ENCODE data around the gene TINCR. TPM values are rescaled to one million over a fixed set of nuclear protein-coding genes. Genes with fewer than 3 reads are reported as not detected.

Gene TINCR
- total and polyA plus RNA-seq, 2 donors (not counting 3 experiments of a cell fraction or from before 2014, with no cell fraction given): 0.01 TPM; not detected in 1

GRCh38 chr19:5590151-5590864 lies 22.6 kb upstream of the TINCR start:
- no peak overlapping the region for H3K27ac ChIP-seq (ENCODE audit: insufficient read depth, low read depth, low read length)
- intact Hi-C loops (cut with micrococcal nuclease) (no loop called here), dilution Hi-C loops (cut with MboI; ENCODE audit: extremely low pct_ligation_motif_present, low sequenced_read_pairs) (no loop called here)
- ChIA-PET CTCF (no interaction called here), POLR2A (no interaction called here)
- H2AFZ ChIP-seq (ENCODE audit: low read depth, low read length): no peak overlapping the region
- H4K20me1 ChIP-seq (replicated peaks; ENCODE audit: control insufficient read depth, extremely low read depth, insufficient read depth, low read length): no peaks in the 10 kb centered on the region
- H3K4me1 ChIP-seq (ENCODE audit: control insufficient read depth, extremely low read depth, insufficient read depth, low read length): no peaks in the 10 kb centered on the region
- TF ChIP-seq MAX (IDR thresholded peaks at IDR 0.05; ENCODE audit: insufficient read depth, insufficient read length): no peak
- no peak for TF ChIP-seq GATA2 (IDR thresholded peaks at IDR 0.05; ENCODE audit: insufficient read depth, insufficient read length, low read depth, low read length)
- no peak for TF ChIP-seq FOS (IDR thresholded peaks at IDR 0.05; ENCODE audit: borderline replicate concordance, insufficient read depth, low read length)
- no peak for TF ChIP-seq MYC (IDR thresholded peaks at IDR 0.05; ENCODE audit: low read depth, low read length)
- TF ChIP-seq POLR2AphosphoS5 (IDR thresholded peaks at IDR 0.05; ENCODE audit: insufficient read depth, low read depth, low read length): no peak
- no peak for TF ChIP-seq CTCF (IDR thresholded peaks at IDR 0.05; ENCODE audit: extremely low read depth in 1 of 2, insufficient read depth in 1 of 2, low read depth in 1 of 2, low read length in 2 of 2)
- no peak for TF ChIP-seq POLR2A (IDR thresholded peaks at IDR 0.05; ENCODE audit: low read depth, low read length)
- TF ChIP-seq EZH2 (IDR thresholded peaks at IDR 0.05; ENCODE audit: borderline replicate concordance, low read depth, low read length, severe bottlenecking): no peak
- no peak for TF ChIP-seq JUN (IDR thresholded peaks at IDR 0.05; ENCODE audit: borderline replicate concordance, insufficient read depth, insufficient read length, low read depth)
- H3K4me2 ChIP-seq (ENCODE audit: insufficient read depth, low read length): no peak overlapping the region
- no TSS peak for BruUV-seq (replicated peaks)
- DNase-seq (ENCODE audit: low read depth, low spot score) (no peak), FAIRE-seq (no peak)
- no peaks in the 10 kb centered on the region for H3K79me2 ChIP-seq (ENCODE audit: control insufficient read depth, insufficient read depth, low read length)
- H3K9ac ChIP-seq (replicated peaks; ENCODE audit: extremely low read depth, insufficient read depth, low read length): no peak overlapping the region
- H3K4me3 ChIP-seq (replicated peaks in 1 of 3; ENCODE audit: insufficient read depth in 1 of 3, low read depth in 1 of 3, low read length in 3 of 3): no peak overlapping the region
- peaks cover 25 to 64% of the 10 kb centered on the region in 2 experiments for H3K36me3 ChIP-seq (ENCODE audit: control insufficient read depth in 2 of 2, extremely low read depth in 1 of 2, insufficient read depth in 2 of 2, low read length in 2 of 2)
- H3K9me1 ChIP-seq (replicated peaks; ENCODE audit: control insufficient read depth, extremely low read depth, insufficient read depth, low read length): no peaks in the 10 kb centered on the region
- H3K27me3 ChIP-seq (ENCODE audit: control insufficient read depth in 2 of 2, insufficient read depth in 2 of 2, low read length in 2 of 2): no peaks in the 10 kb centered on the region
- no peaks in the 10 kb centered on the region for H3K9me3 ChIP-seq (replicated peaks; ENCODE audit: control insufficient read depth, insufficient read depth, low read length)

Measured in endothelial cell of umbilical vein (primary cell).